Activated CD4-positive, alpha-beta memory T cell treated with anti-CD3 and anti-CD28 coated beads for 36 hours (primary cell): ENCODE results near the gene MRPL41. TPM values are rescaled to one million over a fixed set of nuclear protein-coding genes. Genes with fewer than 3 reads are reported as not detected.
"Not testable (repeated sequence)": the region's sequence is repeated elsewhere in the genome, so short reads cannot be mapped to it uniquely, and the experiment has no call there.

Experiments used
- CTCF ChIA-PET: fragments of 350-600 bp; sonication (Branson Sonifier 250); formaldehyde crosslinking; loops from one replicate; lab custom pipeline; 2021; ENCODE audit warnings: antibody characterized with exemption, inconsistent platforms; lab: Charles Lee
- POLR2A ChIA-PET: fragments of 350-600 bp; sonication (Branson Sonifier 250); formaldehyde crosslinking; loops from one replicate; lab custom pipeline; 2021; ENCODE audit warnings: antibody characterized with exemption; lab: Charles Lee
- DNase-seq: peaks from one replicate; pipeline ENCODE4 v3.0.0-alpha.2; 2020
- H3K27ac Mint-ChIP-seq: one replicate; pipeline ENCODE4 v1.8.0; 2021; ENCODE audit warnings: mixed read lengths
- H3K27me3 Mint-ChIP-seq: one replicate; pipeline ENCODE4 v1.8.0; 2021; ENCODE audit warnings: mixed read lengths
- H3K36me3 Mint-ChIP-seq: one replicate; pipeline ENCODE4 v1.8.0; 2021; ENCODE audit warnings: mixed read lengths
- H3K4me1 Mint-ChIP-seq: one replicate; pipeline ENCODE4 v1.8.0; 2021; ENCODE audit warnings: low read depth, mixed read lengths
- H3K4me3 Mint-ChIP-seq: one replicate; pipeline ENCODE4 v1.8.0; 2021; ENCODE audit warnings: mild to moderate bottlenecking, mixed read lengths
- H3K9me3 Mint-ChIP-seq: one replicate; pipeline ENCODE4 v1.8.0; 2021; ENCODE audit warnings: mixed read lengths
- intact Hi-C: fragments of 100-400 bp; cut with micrococcal nuclease; formaldehyde crosslinking; loops from one replicate; pipeline ENCODE4 v1.15.1; 2023
- total RNA-seq, 2 experiments: library from RNA; stranded (reverse); gene quantifications; one replicate each; pipeline ENCODE4 v1.2.3, GENCODE V29; 2021

Gene MRPL41
- total RNA-seq, 2 experiments from 2014 or later = 48.0 to 48.8 TPM

DNA sequence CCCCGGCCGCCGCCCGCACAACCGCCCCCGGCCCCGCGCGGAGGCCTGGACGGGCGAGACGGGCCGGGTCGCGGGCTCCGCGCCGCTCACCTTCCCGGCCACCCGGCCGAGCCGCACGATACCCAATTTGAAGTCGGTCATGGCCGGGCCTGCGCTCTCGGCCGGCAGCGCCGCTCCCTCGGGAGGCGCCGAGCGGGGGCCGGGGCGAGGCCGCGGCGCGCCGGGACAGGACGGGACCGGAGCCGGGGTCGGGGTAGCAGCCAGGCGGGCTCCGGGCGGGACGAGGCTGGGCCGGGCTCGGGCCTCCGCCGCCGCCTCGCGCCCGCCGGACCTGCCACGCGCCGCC, 38.4 kb downstream of the MRPL41 start:
- H3K4me3 Mint-ChIP-seq = no peak overlapping the region
- CTCF ChIA-PET = interaction anchor here (1.1 to 1.6 kb wide), 3 partner anchors 11 to 39 kb away, joined by 3 to 11 read pairs (median 4); partner anchors contain the start of genes DPH7 and PNPLA7
- POLR2A ChIA-PET = interaction anchor here (1.2 kb wide), 1 partner anchor 11 kb away, joined by 9 read pairs; the partner anchor contains the start of gene DPH7
- H3K4me1 Mint-ChIP-seq = peaks cover 22% of the 10 kb centered on the region
- H3K36me3 Mint-ChIP-seq = peaks cover 21% of the 10 kb centered on the region
- intact Hi-C loops = loop anchor here (1.0 to 2.0 kb wide), 3 partner anchors 15 to 39 kb away; partner anchors contain the start of genes ARRDC1, MRPL41 and PNPLA7
- DNase-seq = peak; percentile 19
- no peaks in the 10 kb centered on the region for H3K27me3 Mint-ChIP-seq
- no peak overlapping the region for H3K27ac Mint-ChIP-seq
- no peaks in the 10 kb centered on the region for H3K9me3 Mint-ChIP-seq

DNA sequence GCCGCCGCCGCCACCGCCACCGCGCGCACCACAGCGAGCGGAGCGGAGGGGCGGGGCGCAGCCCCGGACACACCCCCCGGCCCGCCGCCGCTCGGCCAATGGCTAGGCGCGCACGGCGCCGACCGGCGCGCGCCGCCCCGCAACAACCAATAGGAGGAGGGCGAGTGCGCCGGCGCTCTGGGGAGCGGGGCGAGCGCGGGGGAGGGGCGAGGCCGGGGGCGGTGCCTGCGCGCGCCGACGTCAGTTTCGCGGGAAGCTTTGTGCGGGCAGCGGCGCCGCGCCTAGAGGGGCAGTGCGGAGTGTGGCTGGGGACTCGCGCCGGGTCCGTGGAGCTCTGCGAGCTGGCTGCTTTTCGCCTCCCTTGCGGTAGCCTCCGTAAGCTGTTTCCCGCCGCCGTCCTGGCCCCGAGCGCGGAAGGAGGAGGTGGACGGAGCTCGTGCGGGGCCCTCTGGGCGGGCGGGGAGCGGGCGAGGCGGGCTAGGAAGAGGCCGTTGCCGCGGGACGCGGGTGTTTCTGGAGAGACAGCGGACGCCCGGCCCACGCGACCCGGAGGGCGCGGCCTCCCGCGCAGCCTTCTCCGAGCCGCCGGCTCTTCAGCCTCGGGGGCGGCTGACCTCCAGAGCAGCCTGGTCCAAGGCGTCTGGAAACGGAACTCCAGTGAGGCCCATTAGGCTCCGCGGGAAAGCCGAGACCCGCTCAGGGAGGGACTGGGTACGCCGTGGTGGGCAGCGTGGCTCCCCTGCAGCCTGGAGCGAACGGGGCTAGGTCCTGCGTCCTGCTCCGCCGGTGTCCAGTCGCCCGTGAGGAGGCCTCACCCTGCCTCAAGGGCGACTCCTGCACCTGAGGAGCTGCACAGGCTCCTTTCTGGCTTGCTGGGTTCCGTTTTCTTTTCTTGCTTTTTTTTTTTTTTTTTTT, 39.0 kb downstream of the MRPL41 start, which contains the start of gene ZMYND19:
Gene ZMYND19, minus strand, starts transcription at position 44 of the 915 bp plus-strand sequence. CDS start 249 bp downstream, outside the sequence.
- no peaks in the 10 kb centered on the region for H3K27me3 Mint-ChIP-seq
- peaks cover 22% of the 10 kb centered on the region for H3K4me1 Mint-ChIP-seq
- peak within 1 kb of the TSS; percentile 86 for H3K27ac Mint-ChIP-seq
- DNase-seq = peak; percentile 91
- peak within 1 kb of the TSS; percentile 98 for H3K4me3 Mint-ChIP-seq
- ChIA-PET CTCF (interaction anchor here (1.1 to 1.6 kb wide), 4 partner anchors 9 to 40 kb away, joined by 3 to 11 read pairs (median 4); partner anchors contain the start of genes DPH7 and PNPLA7), POLR2A (interaction anchor here (0.5 to 1.5 kb wide), 3 partner anchors 11 to 33 kb away, joined by 4 to 9 read pairs (median 5); partner anchors contain the start of genes DPH7 and EHMT1)
- H3K9me3 Mint-ChIP-seq = no peaks in the 10 kb centered on the region
- intact Hi-C loops = loop anchor here (1.0 to 2.0 kb wide), 3 partner anchors 15 to 40 kb away; partner anchors contain the start of genes ARRDC1, MRPL41 and PNPLA7
- peaks cover 19% of the 10 kb centered on the region for H3K36me3 Mint-ChIP-seq

DNA sequence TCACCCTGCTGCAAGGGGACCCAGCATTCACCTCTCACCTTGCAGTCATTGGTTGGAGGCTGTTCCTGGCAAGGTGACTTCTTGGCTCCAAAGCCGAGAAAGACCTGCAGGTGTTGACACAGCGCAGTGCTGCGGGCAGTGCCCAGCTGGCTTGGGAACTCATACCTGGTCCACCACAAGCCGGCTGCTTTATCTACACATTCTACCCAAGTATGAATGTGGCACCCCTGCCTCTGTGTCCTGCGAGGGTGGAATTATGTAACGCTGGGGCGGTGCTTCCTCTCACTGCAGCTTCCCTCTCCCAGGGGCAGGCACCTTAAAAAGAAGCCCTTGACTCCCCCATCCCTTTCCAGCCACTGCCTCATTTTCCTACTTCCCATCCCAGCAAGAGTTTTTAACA, 41.1 kb downstream of the MRPL41 start:
- CTCF ChIA-PET = interaction anchor here (1.4 kb wide), 1 partner anchor 13 kb away, joined by 3 read pairs; no protein-coding TSS in a partner anchor
- H3K36me3 Mint-ChIP-seq = peaks cover 10% of the 10 kb centered on the region
- POLR2A ChIA-PET = interaction anchor here (0.6 kb wide), 1 partner anchor 10 kb away, joined by 3 read pairs; no protein-coding TSS in a partner anchor
- no peak for DNase-seq
- intact Hi-C loops = no loop called here
- H3K9me3 Mint-ChIP-seq = no peaks in the 10 kb centered on the region
- no peak overlapping the region for H3K4me3 Mint-ChIP-seq
- H3K27me3 Mint-ChIP-seq = no peaks in the 10 kb centered on the region
- H3K4me1 Mint-ChIP-seq = peaks cover 20% of the 10 kb centered on the region
- no peak overlapping the region for H3K27ac Mint-ChIP-seq

DNA sequence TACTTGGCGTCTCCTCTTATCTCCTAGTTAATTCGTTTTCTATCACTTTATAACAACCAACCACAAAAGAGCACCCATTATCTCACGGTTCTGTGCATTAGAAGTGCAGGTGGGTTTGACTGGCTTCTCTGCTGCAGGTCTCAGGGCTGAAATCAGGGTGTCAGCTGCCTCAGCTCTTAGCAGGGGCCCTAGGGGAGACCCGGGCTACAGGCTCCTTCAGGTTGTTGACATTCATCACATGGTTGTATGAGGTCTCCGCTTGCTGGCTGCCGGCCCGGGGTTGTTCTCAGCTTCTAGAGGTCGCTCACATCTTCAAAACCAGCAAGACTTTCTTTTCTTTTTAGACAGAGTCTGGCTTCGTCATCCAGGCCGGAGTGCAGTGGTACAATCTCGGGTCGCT, 41.5 kb downstream of the MRPL41 start:
- Mint-ChIP-seq H3K4me3 (no peak overlapping the region), H3K4me1 (peaks cover 16% of the 10 kb centered on the region), H3K27me3 (no peaks in the 10 kb centered on the region), H3K27ac (no peak overlapping the region), H3K9me3 (no peaks in the 10 kb centered on the region), H3K36me3 (peaks cover 6% of the 10 kb centered on the region)
- POLR2A ChIA-PET = no interaction called here
- CTCF ChIA-PET = interaction anchor here (1.4 kb wide), 1 partner anchor 14 kb away, joined by 3 read pairs; no protein-coding TSS in a partner anchor
- DNase-seq = no peak
- intact Hi-C loops = no loop called here

DNA sequence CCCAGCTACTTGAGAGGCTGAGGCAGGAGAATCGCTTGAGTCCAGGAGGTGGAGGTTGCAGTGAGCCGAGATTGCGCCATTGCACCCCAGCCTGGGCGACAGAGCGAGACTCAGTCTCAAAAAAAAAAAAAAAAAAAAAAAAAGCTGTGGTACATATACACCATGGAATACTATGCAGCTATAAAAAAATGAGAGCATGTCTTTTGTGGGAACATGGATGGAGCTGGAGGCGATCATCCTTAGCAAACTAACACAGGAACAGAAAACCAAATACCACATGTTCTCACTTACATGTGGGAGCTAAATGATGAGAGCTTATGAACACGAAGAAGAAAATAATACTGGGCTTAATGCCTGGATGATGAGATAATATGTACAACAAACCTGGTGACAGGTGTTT, 44.9 kb downstream of the MRPL41 start:
- DNase-seq, H3K36me3 Mint-ChIP-seq, H3K9me3 Mint-ChIP-seq, CTCF ChIA-PET, H3K4me1 Mint-ChIP-seq, intact Hi-C loops, H3K27ac Mint-ChIP-seq, H3K27me3 Mint-ChIP-seq, POLR2A ChIA-PET, H3K4me3 Mint-ChIP-seq: not testable (repeated sequence)

DNA sequence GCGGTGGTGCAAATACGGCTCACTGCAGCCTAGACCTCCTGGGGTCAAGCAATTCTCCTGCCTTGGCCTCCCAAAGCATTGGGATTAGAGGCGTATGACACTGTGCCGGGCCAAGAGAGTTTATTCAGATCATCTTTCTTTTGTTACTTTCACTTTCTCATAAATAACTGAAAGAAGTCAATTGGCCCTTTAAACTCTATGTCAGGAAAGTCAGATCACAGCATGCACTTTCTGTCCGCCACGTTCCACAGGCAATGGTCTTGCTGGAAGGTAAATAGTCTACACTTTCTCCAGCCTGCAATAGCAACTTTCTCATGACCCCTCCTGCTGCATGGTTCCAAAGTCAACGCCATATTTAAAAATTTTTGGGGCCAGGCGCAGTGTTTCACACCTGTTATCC, 47.3 kb downstream of the MRPL41 start:
- H3K36me3 Mint-ChIP-seq = no peaks in the 10 kb centered on the region
- ChIA-PET CTCF (no interaction called here), POLR2A (no interaction called here)
- H3K27ac Mint-ChIP-seq = no peak overlapping the region
- no peaks in the 10 kb centered on the region for H3K9me3 Mint-ChIP-seq
- H3K27me3 Mint-ChIP-seq = no peaks in the 10 kb centered on the region
- H3K4me3 Mint-ChIP-seq = no peak overlapping the region
- DNase-seq = no peak
- H3K4me1 Mint-ChIP-seq = peaks cover 8% of the 10 kb centered on the region
- intact Hi-C loops = no loop called here

Other genes with a start within 250 kb of the MRPL41 start
- 1 to 10 TPM in 1 of 2 experiments, under 1 TPM in 1; 0.82 to 1.1 TPM for gene NRARP, start 249.6 kb upstream of the MRPL41 start, total RNA-seq
- 10 to 100 TPM; 13.5 to 13.6 TPM for gene EXD3, start 128.7 kb upstream of the MRPL41 start, total RNA-seq
- gene NOXA1, start 128.5 kb upstream of the MRPL41 start, total RNA-seq = 1 to 10 TPM; 1.1 TPM
- not detected for gene ENTPD8, start 110.5 kb upstream of the MRPL41 start, total RNA-seq
- 10 to 100 TPM; 29.9 to 31.6 TPM for gene NSMF, start 92.5 kb upstream of the MRPL41 start, total RNA-seq
- 1 to 10 TPM; 3.1 to 4.0 TPM for gene PNPLA7, start 1.5 kb upstream of the MRPL41 start, total RNA-seq
- 10 to 100 TPM; 26.6 to 30.3 TPM for gene DPH7, start 27.0 kb downstream of the MRPL41 start, total RNA-seq
- gene ZMYND19, start 38.6 kb downstream of the MRPL41 start, total RNA-seq = 10 to 100 TPM; 39.7 to 42.6 TPM
- gene ARRDC1, start 53.8 kb downstream of the MRPL41 start, total RNA-seq = 10 to 100 TPM; 38.2 to 40.5 TPM
- 10 to 100 TPM; 66.0 to 70.8 TPM for gene EHMT1, start 67.1 kb downstream of the MRPL41 start, total RNA-seq